PFSK-1 (cell line): ENCODE results near the gene STXBP3.

Experiments
- FOXP2 ChIP-seq: optimal IDR thresholded peaks from 2 replicates; pipeline ENCODE3; 2011; ENCODE audit warnings: borderline replicate concordance, control low read depth, inconsistent platforms; ENCODE audit not compliant: insufficient read depth; ENCODE audit errors: extremely low read length, extremely low read depth
- POLR2AphosphoS5 ChIP-seq: IDR thresholded peaks from 2 replicates; pipeline ENCODE4 v1.6.1; 2012; ENCODE audit warnings: low read depth, mild to moderate bottlenecking, control low read depth, low read length, moderate library complexity
- REST ChIP-seq, 2 experiments: IDR thresholded peaks; 2 replicates each; pipeline versions ENCODE4 v1.6.1 to v1.8.0; 2011 to 2012; ENCODE audit warnings: low read depth in 2 of 2, low read length in 2 of 2, control low read depth in 1 of 2, inconsistent platforms in 1 of 2, mild to moderate bottlenecking in 1 of 2, moderate library complexity in 1 of 2; ENCODE audit not compliant: insufficient read depth in 1 of 2
- SIN3A ChIP-seq: IDR thresholded peaks from 2 replicates; pipeline ENCODE4 v1.6.1; 2012; ENCODE audit warnings: mild to moderate bottlenecking, low read length, moderate library complexity, borderline replicate concordance; ENCODE audit not compliant: insufficient read depth
- TAF1 ChIP-seq: IDR thresholded peaks from 2 replicates; pipeline ENCODE4 v1.6.1; 2012; ENCODE audit warnings: low read length, control low read depth, borderline replicate concordance; ENCODE audit not compliant: insufficient read depth

- TF ChIP-seq SIN3A (no peak), REST (IDR thresholded peaks at IDR 0.05; ENCODE audit: insufficient read depth in 1 of 2, low read depth in 2 of 2, low read length in 2 of 2) (no peak), TAF1 (no peak), POLR2AphosphoS5 (no peak), FOXP2 (no peak)
Measured at GRCh38 chr1:108829498-108829916, 83.0 kb downstream of the STXBP3 start.
